ENCODE measurements around the gene S100A10.

GRCh38 chr1:152029929-152030211, 36.2 kb upstream of the S100A10 start:
- TF ChIP-seq CTCF (conservative IDR thresholded peaks at IDR 0.05; ENCODE audit: low read length), result no peak
- no peak for TF ChIP-seq EZH2phosphoT487 (IDR thresholded peaks at IDR 0.05; ENCODE audit: borderline replicate concordance, low read depth, low read length)

Data from OCI-LY7 (cell line).